K562 (cell line): ENCODE results near the gene ROBO2. TPM values are rescaled to one million over a fixed set of nuclear protein-coding genes. Genes with fewer than 3 reads are reported as not detected.

Source experiments
- ATAC-seq: fragments of 200-7000 bp; cut with Tn5 transposase; 3 replicates; pipeline ENCODE4 v1.9.1; 2020; ENCODE audit warnings: moderate library complexity
- BruUV-seq: library from RNA; stranded (reverse); fragments of 400-500 nt; replicated peaks from 2 replicates; lab custom pipeline; 2021; lab: Mats Ljungman, UMichigan
- CTCF ChIA-PET: fragments of 300-600 bp; formaldehyde crosslinking; extraction: SDS; loops from one replicate; lab custom pipeline; 2021; ENCODE audit warnings: low intra/inter-chr PET ratio; lab: Yijun Ruan, JAX
- POLR2A ChIA-PET: fragments of 300-600, 350-650 bp; sonication (Branson Sonifier 250); formaldehyde crosslinking; extraction: SDS; loops from one replicate; lab custom pipeline; 2021; ENCODE audit warnings: antibody characterized with exemption, inconsistent platforms; lab: Yijun Ruan, JAX
- DNase-seq, 4 experiments: peaks; one replicate each; pipeline versions ENCODE4 v3.0.0 to v3.0.0-alpha.2; 2011 to 2018; ENCODE audit warnings: low spot score in 3 of 4, mixed read lengths in 3 of 4; ENCODE audit errors: extremely low read depth in 1 of 4
- FAIRE-seq: peaks from 2 replicates; lab custom pipeline; 2011; peaks lifted over from hg19 to GRCh38; lab: Jason Lieb, UNC
- H2AFZ ChIP-seq: 2 replicates; pipeline ENCODE4 v1.6.0; 2011; ENCODE audit warnings: low read depth, low read length, control low read depth, inconsistent platforms
- H3K27ac ChIP-seq: fragments of 200-600 bp; 3 replicates; pipeline ENCODE4 v1.8.0; 2011; ENCODE audit warnings: low read depth, mild to moderate bottlenecking, control low read depth, inconsistent platforms, low read length, moderate library complexity, mixed read lengths; ENCODE audit errors: extremely low read depth
- H3K27me3 ChIP-seq, 2 experiments: fragments of 300-600 bp in 1 of 2; 2 replicates in 1 of 2; 3 replicates in 1 of 2; pipeline versions ENCODE4 v1.6.0 to v1.8.0; 2011; ENCODE audit warnings: inconsistent platforms in 2 of 2, low read length in 2 of 2, mild to moderate bottlenecking in 1 of 2, mixed read lengths in 1 of 2, moderate library complexity in 1 of 2; ENCODE audit not compliant: control insufficient read depth in 2 of 2, insufficient read depth in 2 of 2
- H3K36me3 ChIP-seq: fragments of 300-600 bp; 3 replicates; pipeline ENCODE4 v1.8.0; 2011; ENCODE audit warnings: mild to moderate bottlenecking, low read length, inconsistent platforms; ENCODE audit not compliant: control insufficient read depth, insufficient read depth
- H3K4me1 ChIP-seq, 2 experiments: fragments of 200-600 bp in 1 of 2; replicated peaks in 1 of 2; 2 replicates in 1 of 2; 3 replicates in 1 of 2; pipeline versions ENCODE4 v1.5.1 to v1.8.0; 2011; ENCODE audit warnings: inconsistent platforms in 2 of 2, low read length in 2 of 2, mild to moderate bottlenecking in 1 of 2, mixed read lengths in 1 of 2, moderate library complexity in 1 of 2; ENCODE audit not compliant: control insufficient read depth in 2 of 2, insufficient read depth in 2 of 2
- H3K4me2 ChIP-seq: 2 replicates; pipeline ENCODE4 v1.6.1; 2011; ENCODE audit warnings: low read length, control low read depth, inconsistent platforms, mixed read lengths; ENCODE audit not compliant: insufficient read depth
- H3K4me3 ChIP-seq: fragments of 200-600 bp; sonication (generic), shearing (Covaris generic); 2 replicates; pipeline ENCODE4 v1.5.1; 2016; ENCODE audit warnings: control low read depth, inconsistent platforms
- H3K79me2 ChIP-seq: fragments of 200-600 bp; 3 replicates; pipeline ENCODE4 v1.8.0; 2011; ENCODE audit warnings: low read length, inconsistent platforms; ENCODE audit not compliant: control insufficient read depth, insufficient read depth
- H3K9ac ChIP-seq, 2 experiments: 2 replicates each; pipeline versions ENCODE4 v1.6.0 to v1.6.1; 2011; ENCODE audit warnings: low read depth in 2 of 2, low read length in 2 of 2, control low read depth in 1 of 2, inconsistent platforms in 1 of 2, mild to moderate bottlenecking in 1 of 2, mixed read lengths in 1 of 2; ENCODE audit not compliant: insufficient read depth in 1 of 2
- H3K9me1 ChIP-seq: one replicate; pipeline ENCODE4 v1.6.0; 2011; ENCODE audit warnings: inconsistent platforms, mild to moderate bottlenecking, low read length, moderate library complexity; ENCODE audit not compliant: control insufficient read depth, insufficient read depth
- H3K9me3 ChIP-seq: replicated peaks from 2 replicates; pipeline ENCODE4 v1.5.1; 2011; ENCODE audit warnings: low read depth, low read length, inconsistent platforms; ENCODE audit not compliant: control insufficient read depth, insufficient read depth
- H4K20me1 ChIP-seq: replicated peaks from 2 replicates; pipeline ENCODE4 v1.6.1; 2011; ENCODE audit warnings: low read length, inconsistent platforms, mixed read lengths; ENCODE audit not compliant: control insufficient read depth, insufficient read depth
- FUS ChIP-seq: fragments of 200-400 bp; formaldehyde crosslinking; optimal IDR thresholded peaks from 2 replicates; pipeline ENCODE3; 2017; ENCODE audit warnings: low read depth, low read length
- GATA2 ChIP-seq: sonication (generic); formaldehyde crosslinking; IDR thresholded peaks from 2 replicates; pipeline ENCODE4 v1.4.0; 2020; ENCODE audit warnings: mild to moderate bottlenecking, missing genetic modification reagents
- HDAC6 ChIP-seq: IDR thresholded peaks from 2 replicates; pipeline ENCODE4 v1.6.1; 2012; ENCODE audit warnings: low read depth, mild to moderate bottlenecking, control low read depth, inconsistent platforms, low read length, moderate library complexity
- RUNX1 ChIP-seq: sonication (generic); IDR thresholded peaks from 2 replicates; pipeline ENCODE4 v1.6.1; 2016; ENCODE audit warnings: antibody characterized with exemption, low read depth
- TGIF2 ChIP-seq: sonication (generic); formaldehyde crosslinking; IDR thresholded peaks from 2 replicates; pipeline ENCODE4 v1.8.1; 2022; ENCODE audit warnings: mild to moderate bottlenecking, missing genetic modification reagents, moderate library complexity
- ZNF780A ChIP-seq: fragments of 250-450 bp; sonication (Bioruptor Pico); IDR thresholded peaks from 2 replicates; pipeline ENCODE4 v1.5.0; 2021; ENCODE audit warnings: mild to moderate bottlenecking
- WGBS: fragments of 100-300 bp; shearing (Covaris generic); methylation state at CpG from one replicate; pipeline ENCODE4 v1.1.6; 2016; ENCODE audit warnings: low coverage, mixed read lengths; ENCODE audit not compliant: insufficient coverage; ENCODE audit errors: missing lambda C conversion rate; 5-methylcytosine and 5-hydroxymethylcytosine counted together
- in situ Hi-C: fragments of 300-500 bp; cut with MboI; formaldehyde crosslinking; loops from 4 replicates; pipeline ENCODE4 v1.15.0; 2018; ENCODE audit warnings: inconsistent platforms, mixed read lengths
- intact Hi-C: fragments of 100-400 bp; cut with micrococcal nuclease; formaldehyde crosslinking; loops from 2 replicates; pipeline ENCODE4 v1.14.2; 2022
- polyA plus RNA-seq, 8 experiments: library from polyadenylated mRNA; depleted of rRNA in 4 of 8; stranded (reverse) in 5 of 8; unstranded in 3 of 8; fragments of >200 nt; fragmentation: Nextera tagmentation in 2 of 8; fragmentation: Illumina TruSeq in 1 of 8; extraction: Ambion mirVana in 2 of 8; extraction: Trizol in 1 of 8; gene quantifications; 2 replicates each; pipeline versions ENCODE4 v1.2.1 to v1.2.3, GENCODE V29; 2011 to 2014; ENCODE audit warnings: inconsistent platforms in 1 of 8, missing spikeins in 1 of 8
- total RNA-seq, 7 experiments: library from RNA; depleted of rRNA in 6 of 7; stranded (reverse); fragments of >200 nt in 6 of 7; fragmentation: Illumina TruSeq in 2 of 7; extraction: Trizol in 2 of 7; gene quantifications; 2 replicates each; pipeline versions ENCODE4 v1.2.1 to v1.2.3, GENCODE V29; 2011 to 2021; ENCODE audit warnings: low replicate concordance in 1 of 7
- TF ChIP-seq, protein P1 (sequence below): sonication (generic); formaldehyde crosslinking; IDR thresholded peaks from 2 replicates; pipeline ENCODE4 v1.8.1; 2023; ENCODE audit warnings: mild to moderate bottlenecking, missing genetic modification reagents, moderate library complexity

The ROBO2 gene
- total and polyA plus RNA-seq, 9 of the 15 experiments (the other 6 are each of a cell fraction or from before 2014, with no cell fraction given): 0.84 to 3.0 (median 1.7) TPM

DNA sequence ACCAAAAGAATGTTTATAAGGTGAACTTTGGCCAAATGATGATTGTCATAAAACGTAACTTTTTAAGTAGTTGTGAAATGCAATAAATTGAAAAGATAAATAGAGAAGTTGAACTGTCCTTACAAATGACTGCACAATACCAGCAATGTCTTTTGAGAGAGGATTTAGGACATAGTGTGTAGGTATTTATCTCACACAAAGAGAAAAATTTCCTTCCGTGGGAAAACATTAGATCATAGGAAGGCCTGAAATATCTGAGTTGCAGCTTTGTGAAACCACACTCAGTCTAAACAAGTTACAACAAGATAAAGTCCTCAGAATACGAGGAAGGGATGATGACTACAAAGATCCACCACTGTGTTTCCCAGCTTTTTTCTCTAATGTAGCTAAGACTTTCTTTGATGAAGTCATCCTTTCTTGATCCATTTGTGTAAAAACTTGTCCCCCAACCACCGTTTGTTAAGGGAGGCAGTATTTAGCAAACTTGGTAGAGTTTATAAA, 16.0 kb downstream of the ROBO2 start:
- DNase-seq: peak in 1 of 4 experiments; percentile 13
- WGBS: 21% methylated on average over 4 of the region's 4 CpGs
- Histone ChIP-seq H3K27me3 (no peaks in the 10 kb centered on the region), H3K4me3 (no peak overlapping the region), H2AFZ (0 out of 2 replicates have a peak overlapping the region, but pooled peaks have one; percentile 27), H3K36me3 (no peaks in the 10 kb centered on the region), H3K9me1 (no peaks in the 10 kb centered on the region), H3K79me2 (no peaks in the 10 kb centered on the region; the same call in 2 of the 3 replicates), H3K4me1 (no peaks in the 10 kb centered on the region), H3K27ac (no peak overlapping the region), H3K4me2 (no peak overlapping the region), H4K20me1 (no peaks in the 10 kb centered on the region), H3K9me3 (no peaks in the 10 kb centered on the region), H3K9ac (no peak overlapping the region)
- in situ Hi-C loops: no loop called here
- CTCF ChIA-PET: no interaction called here
- POLR2A ChIA-PET: no interaction called here
- TF ChIP-seq RUNX1: no peak
- TF ChIP-seq GATA2: no peak
- TF ChIP-seq, protein P1, sequence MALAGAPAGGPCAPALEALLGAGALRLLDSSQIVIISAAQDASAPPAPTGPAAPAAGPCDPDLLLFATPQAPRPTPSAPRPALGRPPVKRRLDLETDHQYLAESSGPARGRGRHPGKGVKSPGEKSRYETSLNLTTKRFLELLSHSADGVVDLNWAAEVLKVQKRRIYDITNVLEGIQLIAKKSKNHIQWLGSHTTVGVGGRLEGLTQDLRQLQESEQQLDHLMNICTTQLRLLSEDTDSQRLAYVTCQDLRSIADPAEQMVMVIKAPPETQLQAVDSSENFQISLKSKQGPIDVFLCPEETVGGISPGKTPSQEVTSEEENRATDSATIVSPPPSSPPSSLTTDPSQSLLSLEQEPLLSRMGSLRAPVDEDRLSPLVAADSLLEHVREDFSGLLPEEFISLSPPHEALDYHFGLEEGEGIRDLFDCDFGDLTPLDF (CRISPR knock-in tag): no peak
- TF ChIP-seq ZNF780A (CRISPR knock-in tag): no peak
- TF ChIP-seq HDAC6: no peak
- TF ChIP-seq TGIF2 (CRISPR knock-in tag): no peak
- no peak for TF ChIP-seq FUS
- BruUV-seq: no TSS peak
- FAIRE-seq: no peak
- no peak for ATAC-seq
- intact Hi-C loops: no loop called here
